Trophoblast cell (in vitro differentiated cells and primary cell): ENCODE data around the gene ELK1.
"Not testable (repeated sequence)": the region's sequence is repeated elsewhere in the genome, so short reads cannot be mapped to it uniquely, and the experiment has no call there.

ENCODE experiments used
- DNase-seq, 2 donors: peaks; one replicate each; pipeline ENCODE4 v3.0.0-alpha.2; 2016
- H2AFZ ChIP-seq: 2 replicates; pipeline ENCODE4 v1.6.1; 2013; ENCODE audit warnings: low read length, moderate library complexity, mild to moderate bottlenecking; ENCODE audit not compliant: insufficient read depth, poor library complexity
- H2AK5ac ChIP-seq: 2 replicates; pipeline ENCODE4 v1.6.1; 2013; ENCODE audit warnings: mild to moderate bottlenecking, low read length
- H2BK120ac ChIP-seq: 2 replicates; pipeline ENCODE4 v1.6.1; 2013; ENCODE audit warnings: low read length, mild to moderate bottlenecking, moderate library complexity; ENCODE audit not compliant: insufficient read depth, poor library complexity
- H2BK12ac ChIP-seq: 2 replicates; pipeline ENCODE4 v1.6.1; 2013; ENCODE audit warnings: mild to moderate bottlenecking, low read length, moderate library complexity
- H2BK5ac ChIP-seq: 2 replicates; pipeline ENCODE4 v1.6.1; 2013; ENCODE audit warnings: low read length, low read depth, moderate library complexity, mild to moderate bottlenecking; ENCODE audit not compliant: poor library complexity
- H3K14ac ChIP-seq: 2 replicates; pipeline ENCODE4 v1.6.1; 2013; ENCODE audit warnings: mild to moderate bottlenecking, low read length
- H3K18ac ChIP-seq: 2 replicates; pipeline ENCODE4 v1.6.1; 2013; ENCODE audit warnings: mild to moderate bottlenecking, low read length
- H3K23ac ChIP-seq: 2 replicates; pipeline ENCODE4 v1.6.1; 2013; ENCODE audit warnings: low read length
- H3K27ac ChIP-seq: 2 replicates; pipeline ENCODE4 v1.5.1; 2013; ENCODE audit warnings: low read depth, mild to moderate bottlenecking, inconsistent platforms, low read length, moderate library complexity
- H3K27me3 ChIP-seq: 2 replicates; pipeline ENCODE4 v1.6.1; 2013; ENCODE audit warnings: inconsistent platforms, mild to moderate bottlenecking, low read length, moderate library complexity; ENCODE audit not compliant: insufficient read depth
- H3K36me3 ChIP-seq, 2 experiments: 1 replicate in 1 of 2; 2 replicates in 1 of 2; pipeline ENCODE4 v1.6.1; 2013; ENCODE audit warnings: low read length in 2 of 2, mild to moderate bottlenecking in 2 of 2, moderate library complexity in 1 of 2; ENCODE audit not compliant: insufficient read depth in 2 of 2, control insufficient read depth in 1 of 2
- H3K4ac ChIP-seq: 2 replicates; pipeline ENCODE4 v1.6.1; 2013; ENCODE audit warnings: low read depth, mild to moderate bottlenecking, low read length, moderate library complexity
- H3K4me1 ChIP-seq, 2 experiments: 1 replicate in 1 of 2; 2 replicates in 1 of 2; pipeline ENCODE4 v1.6.1; 2013; ENCODE audit warnings: low read length in 2 of 2, mild to moderate bottlenecking in 2 of 2, moderate library complexity in 1 of 2; ENCODE audit not compliant: insufficient read depth in 2 of 2, control insufficient read depth in 1 of 2
- H3K4me2 ChIP-seq: 2 replicates; pipeline ENCODE4 v1.6.1; 2013; ENCODE audit warnings: inconsistent platforms, mild to moderate bottlenecking, low read length, moderate library complexity
- H3K4me3 ChIP-seq: 2 replicates; pipeline ENCODE4 v1.5.1; 2013; ENCODE audit warnings: mild to moderate bottlenecking, low read depth, low read length, inconsistent platforms
- H3K79me1 ChIP-seq: one replicate; pipeline ENCODE4 v1.6.1; 2013; ENCODE audit warnings: low read length
- H3K79me2 ChIP-seq: 2 replicates; pipeline ENCODE4 v1.6.1; 2013; ENCODE audit warnings: low read length, mild to moderate bottlenecking; ENCODE audit not compliant: control insufficient read depth, insufficient read depth, poor library complexity
- H3K9ac ChIP-seq: 2 replicates; pipeline ENCODE4 v1.6.1; 2013; ENCODE audit warnings: mild to moderate bottlenecking, low read length
- H3K9me3 ChIP-seq: 2 replicates; pipeline ENCODE4 v1.6.1; 2013; ENCODE audit warnings: low read depth, mild to moderate bottlenecking, control low read depth, inconsistent platforms, low read length; ENCODE audit not compliant: insufficient read depth
- H4K12ac ChIP-seq: 2 replicates; pipeline ENCODE4 v1.6.1; 2013; ENCODE audit warnings: low read depth, mild to moderate bottlenecking, low read length, moderate library complexity
- H4K8ac ChIP-seq: 2 replicates; pipeline ENCODE4 v1.6.1; 2013; ENCODE audit warnings: low read depth, mild to moderate bottlenecking, low read length, moderate library complexity
- H4K91ac ChIP-seq: one replicate; pipeline ENCODE4 v1.6.1; 2013; ENCODE audit warnings: low read depth, mild to moderate bottlenecking, low read length, moderate library complexity
- WGBS: extraction: QIAGEN DNeasy Blood & Tissue Kit; methylation state at CpG from one replicate; pipeline ENCODE4 v1.1.7; 2013; ENCODE audit warnings: missing lambda C conversion rate; ENCODE audit not compliant: insufficient read length, insufficient coverage; ENCODE audit errors: extremely low coverage; 5-methylcytosine and 5-hydroxymethylcytosine counted together

ELK1 gene

GRCh38 chrX:47665797-47666196 is 15.4 kb upstream of the ELK1 start:
- not testable (repeated sequence) for H3K27ac ChIP-seq, H3K36me3 ChIP-seq, H2AK5ac ChIP-seq, H3K18ac ChIP-seq, DNase-seq, H4K91ac ChIP-seq, H3K9ac ChIP-seq, H4K8ac ChIP-seq, H2BK12ac ChIP-seq, H2BK5ac ChIP-seq, H3K4me2 ChIP-seq, H3K14ac ChIP-seq, H3K4me1 ChIP-seq, H3K79me1 ChIP-seq, H3K4ac ChIP-seq, H4K12ac ChIP-seq, H2BK120ac ChIP-seq, H3K27me3 ChIP-seq, H3K4me3 ChIP-seq, H3K79me2 ChIP-seq, H3K23ac ChIP-seq, H3K9me3 ChIP-seq, H2AFZ ChIP-seq
- WGBS, result no CpG with 5 or more reads among the region's 4 CpGs

GRCh38 chrX:47664737-47665136 is 14.4 kb upstream of the ELK1 start:
- H4K8ac ChIP-seq, result no peak overlapping the region

GRCh38 chrX:47662144-47662657 is 11.8 kb upstream of the ELK1 start:
- Histone ChIP-seq H3K79me2 (no peaks in the 10 kb centered on the region), H3K4me2 (no peak overlapping the region), H2AFZ (no peak overlapping the region), H3K4me1 (peaks cover 0 to 3% of the 10 kb centered on the region in 2 experiments), H2AK5ac (no peak overlapping the region), H3K79me1 (peaks cover 4% of the 10 kb centered on the region), H3K4ac (no peak overlapping the region), H2BK5ac (no peak overlapping the region), H4K12ac (no peak overlapping the region), H2BK120ac (no peak overlapping the region), H3K27me3 (no peaks in the 10 kb centered on the region), H3K9ac (no peak overlapping the region), H4K8ac (no peak overlapping the region), H3K14ac (no peak overlapping the region), H3K23ac (no peak overlapping the region), H3K18ac (no peak overlapping the region), H3K36me3 (peaks cover 0 to 5% of the 10 kb centered on the region in 2 experiments), H3K9me3 (no peaks in the 10 kb centered on the region), H3K4me3 (no peak overlapping the region), H3K27ac (no peak overlapping the region), H4K91ac (no peak overlapping the region), H2BK12ac (no peak overlapping the region)
- no CpG with 5 or more reads among the region's 1 CpG for WGBS
- peak; percentile 75 to 87 for DNase-seq

More at GRCh38 chrX:47664737-47665136, 14.4 kb upstream of the ELK1 start:
- Histone ChIP-seq H2BK12ac (no peak overlapping the region), H3K18ac (no peak overlapping the region), H3K79me2 (no peaks in the 10 kb centered on the region), H2AK5ac (no peak overlapping the region), H3K9ac (no peak overlapping the region), H3K36me3 (no peaks in the 10 kb centered on the region), H2AFZ (no peak overlapping the region), H3K79me1 (no peaks in the 10 kb centered on the region), H2BK120ac (no peak overlapping the region), H4K91ac (no peak overlapping the region), H4K12ac (no peak overlapping the region), H3K14ac (no peak overlapping the region), H3K4ac (no peak overlapping the region), H3K4me2 (no peak overlapping the region), H3K4me1 (peaks cover 0 to 3% of the 10 kb centered on the region in 2 experiments), H3K27me3 (no peaks in the 10 kb centered on the region), H3K4me3 (no peak overlapping the region), H3K23ac (no peak overlapping the region), H2BK5ac (no peak overlapping the region), H3K9me3 (no peaks in the 10 kb centered on the region), H3K27ac (no peak overlapping the region)
- no CpG with 5 or more reads among the region's 5 CpGs for WGBS
- DNase-seq, result peak; percentile 40 to 80

- Histone ChIP-seq H3K9ac (no peak overlapping the region), H3K4me1 (peaks cover 0 to 3% of the 10 kb centered on the region in 2 experiments), H2BK5ac (no peak overlapping the region), H3K4me3 (no peak overlapping the region), H3K23ac (no peak overlapping the region), H3K79me2 (no peaks in the 10 kb centered on the region), H4K8ac (no peak overlapping the region), H3K27me3 (no peaks in the 10 kb centered on the region), H3K9me3 (no peaks in the 10 kb centered on the region), H3K18ac (no peak overlapping the region), H2BK120ac (no peak overlapping the region), H2AK5ac (no peak overlapping the region), H3K27ac (no peak overlapping the region), H3K14ac (no peak overlapping the region), H3K79me1 (peaks cover 4% of the 10 kb centered on the region), H2BK12ac (no peak overlapping the region), H2AFZ (no peak overlapping the region), H4K12ac (no peak overlapping the region), H3K4me2 (no peak overlapping the region), H3K36me3 (peaks cover under 1 to 9% of the 10 kb centered on the region in 2 experiments), H3K4ac (no peak overlapping the region), H4K91ac (no peak overlapping the region)
- no peak for DNase-seq
- no CpG with 5 or more reads among the region's 7 CpGs for WGBS
Measured at GRCh38 chrX:47661539-47661938, 11.2 kb upstream of the ELK1 start.
